OCI-LY7 (cell line): ENCODE data around the gene RBCK1.
A peak's percentile ranks its signal among the peaks of the same experiment; 100 is the strongest.

Experiments used
- EZH2phosphoT487 ChIP-seq: fragments of 200-600 bp; sonication (generic); IDR thresholded peaks from 2 replicates; pipeline ENCODE4 v1.6.1; 2018; ENCODE audit warnings: low read depth, borderline replicate concordance, mild to moderate bottlenecking, mixed run types, antibody characterized with exemption, low read length, moderate library complexity, mixed read lengths
- TF ChIP-seq, protein P1 (sequence below): fragments of 200-600 bp; sonication (generic); conservative IDR thresholded peaks from 2 replicates; pipeline ENCODE4 v1.5.1; 2014; ENCODE audit warnings: mild to moderate bottlenecking, antibody characterized with exemption, low read length, moderate library complexity, mixed read lengths

GRCh38 chr20:407133-407952, 756 bp upstream of the RBCK1 start:
- TF ChIP-seq, protein P1, sequence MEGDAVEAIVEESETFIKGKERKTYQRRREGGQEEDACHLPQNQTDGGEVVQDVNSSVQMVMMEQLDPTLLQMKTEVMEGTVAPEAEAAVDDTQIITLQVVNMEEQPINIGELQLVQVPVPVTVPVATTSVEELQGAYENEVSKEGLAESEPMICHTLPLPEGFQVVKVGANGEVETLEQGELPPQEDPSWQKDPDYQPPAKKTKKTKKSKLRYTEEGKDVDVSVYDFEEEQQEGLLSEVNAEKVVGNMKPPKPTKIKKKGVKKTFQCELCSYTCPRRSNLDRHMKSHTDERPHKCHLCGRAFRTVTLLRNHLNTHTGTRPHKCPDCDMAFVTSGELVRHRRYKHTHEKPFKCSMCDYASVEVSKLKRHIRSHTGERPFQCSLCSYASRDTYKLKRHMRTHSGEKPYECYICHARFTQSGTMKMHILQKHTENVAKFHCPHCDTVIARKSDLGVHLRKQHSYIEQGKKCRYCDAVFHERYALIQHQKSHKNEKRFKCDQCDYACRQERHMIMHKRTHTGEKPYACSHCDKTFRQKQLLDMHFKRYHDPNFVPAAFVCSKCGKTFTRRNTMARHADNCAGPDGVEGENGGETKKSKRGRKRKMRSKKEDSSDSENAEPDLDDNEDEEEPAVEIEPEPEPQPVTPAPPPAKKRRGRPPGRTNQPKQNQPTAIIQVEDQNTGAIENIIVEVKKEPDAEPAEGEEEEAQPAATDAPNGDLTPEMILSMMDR, result peak; percentile 77
- TF ChIP-seq EZH2phosphoT487, result no peak
